D721Med (cell line): ENCODE measurements around the gene SLCO1B1.
"Not testable (repeated sequence)": the region's sequence is repeated elsewhere in the genome, so short reads cannot be mapped to it uniquely, and the experiment has no call there.

Source experiments
- DNase-seq: peaks from one replicate; pipeline ENCODE4 v3.0.0; 2011; ENCODE audit warnings: low spot score; ENCODE audit not compliant: insufficient read length
- FAIRE-seq: peaks from 2 replicates; lab custom pipeline; 2011; peaks lifted over from hg19 to GRCh38; lab: Jason Lieb, UNC
- TF ChIP-seq, protein P1 (sequence below): IDR thresholded peaks from 2 replicates; pipeline ENCODE4 v1.5.1; 2012; ENCODE audit warnings: mild to moderate bottlenecking, control low read depth; ENCODE audit not compliant: insufficient read depth; ENCODE audit errors: missing control alignments

Gene SLCO1B1, protein sequence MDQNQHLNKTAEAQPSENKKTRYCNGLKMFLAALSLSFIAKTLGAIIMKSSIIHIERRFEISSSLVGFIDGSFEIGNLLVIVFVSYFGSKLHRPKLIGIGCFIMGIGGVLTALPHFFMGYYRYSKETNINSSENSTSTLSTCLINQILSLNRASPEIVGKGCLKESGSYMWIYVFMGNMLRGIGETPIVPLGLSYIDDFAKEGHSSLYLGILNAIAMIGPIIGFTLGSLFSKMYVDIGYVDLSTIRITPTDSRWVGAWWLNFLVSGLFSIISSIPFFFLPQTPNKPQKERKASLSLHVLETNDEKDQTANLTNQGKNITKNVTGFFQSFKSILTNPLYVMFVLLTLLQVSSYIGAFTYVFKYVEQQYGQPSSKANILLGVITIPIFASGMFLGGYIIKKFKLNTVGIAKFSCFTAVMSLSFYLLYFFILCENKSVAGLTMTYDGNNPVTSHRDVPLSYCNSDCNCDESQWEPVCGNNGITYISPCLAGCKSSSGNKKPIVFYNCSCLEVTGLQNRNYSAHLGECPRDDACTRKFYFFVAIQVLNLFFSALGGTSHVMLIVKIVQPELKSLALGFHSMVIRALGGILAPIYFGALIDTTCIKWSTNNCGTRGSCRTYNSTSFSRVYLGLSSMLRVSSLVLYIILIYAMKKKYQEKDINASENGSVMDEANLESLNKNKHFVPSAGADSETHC

DNA sequence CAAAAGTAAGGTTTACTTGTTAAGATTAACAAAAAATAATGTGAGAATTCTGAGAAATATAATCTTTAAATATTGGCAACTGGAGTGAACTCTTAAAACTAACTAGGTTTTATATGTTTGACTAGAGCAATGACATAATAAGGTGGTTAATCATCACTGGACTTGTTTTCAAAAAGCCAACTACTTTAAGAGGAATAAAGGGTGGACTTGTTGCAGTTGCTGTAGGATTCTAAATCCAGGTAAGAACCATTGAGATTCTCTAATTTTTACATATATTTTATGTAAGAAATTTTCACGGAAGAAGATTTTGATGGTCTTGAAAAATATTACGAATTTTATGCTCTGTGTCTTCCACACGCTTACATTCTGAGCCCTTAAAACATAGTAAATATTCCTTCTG, at the start of gene SLCO1B1:
TSS of gene SLCO1B1 (plus strand) at position 197 of the 400 bp plus-strand sequence. CDS start 10,381 bp downstream, outside the sequence.
- TF ChIP-seq, protein P1, sequence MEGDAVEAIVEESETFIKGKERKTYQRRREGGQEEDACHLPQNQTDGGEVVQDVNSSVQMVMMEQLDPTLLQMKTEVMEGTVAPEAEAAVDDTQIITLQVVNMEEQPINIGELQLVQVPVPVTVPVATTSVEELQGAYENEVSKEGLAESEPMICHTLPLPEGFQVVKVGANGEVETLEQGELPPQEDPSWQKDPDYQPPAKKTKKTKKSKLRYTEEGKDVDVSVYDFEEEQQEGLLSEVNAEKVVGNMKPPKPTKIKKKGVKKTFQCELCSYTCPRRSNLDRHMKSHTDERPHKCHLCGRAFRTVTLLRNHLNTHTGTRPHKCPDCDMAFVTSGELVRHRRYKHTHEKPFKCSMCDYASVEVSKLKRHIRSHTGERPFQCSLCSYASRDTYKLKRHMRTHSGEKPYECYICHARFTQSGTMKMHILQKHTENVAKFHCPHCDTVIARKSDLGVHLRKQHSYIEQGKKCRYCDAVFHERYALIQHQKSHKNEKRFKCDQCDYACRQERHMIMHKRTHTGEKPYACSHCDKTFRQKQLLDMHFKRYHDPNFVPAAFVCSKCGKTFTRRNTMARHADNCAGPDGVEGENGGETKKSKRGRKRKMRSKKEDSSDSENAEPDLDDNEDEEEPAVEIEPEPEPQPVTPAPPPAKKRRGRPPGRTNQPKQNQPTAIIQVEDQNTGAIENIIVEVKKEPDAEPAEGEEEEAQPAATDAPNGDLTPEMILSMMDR, result no peak
- FAIRE-seq, result no peak
- no peak for DNase-seq

DNA sequence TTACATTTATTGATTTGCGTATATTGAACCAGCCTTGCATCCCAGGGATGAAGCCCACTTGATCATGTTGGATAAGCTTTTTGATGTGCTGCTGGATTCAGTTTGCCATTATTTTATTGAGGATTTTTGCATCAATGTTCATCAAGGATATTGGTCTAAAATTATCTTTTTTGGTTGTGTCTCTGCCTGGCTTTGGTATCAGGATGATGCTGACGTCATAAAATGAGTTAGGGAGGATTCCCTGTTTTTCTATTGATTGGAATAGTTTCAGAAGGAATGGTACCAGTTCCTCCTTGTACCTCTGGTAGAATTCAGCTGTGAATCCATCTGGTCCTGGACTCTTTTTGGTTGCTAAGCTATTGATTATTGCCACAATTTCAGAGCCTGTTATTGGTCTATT, 46.2 kb upstream of the SLCO1B1 start:
- FAIRE-seq, DNase-seq: not testable (repeated sequence)

DNA sequence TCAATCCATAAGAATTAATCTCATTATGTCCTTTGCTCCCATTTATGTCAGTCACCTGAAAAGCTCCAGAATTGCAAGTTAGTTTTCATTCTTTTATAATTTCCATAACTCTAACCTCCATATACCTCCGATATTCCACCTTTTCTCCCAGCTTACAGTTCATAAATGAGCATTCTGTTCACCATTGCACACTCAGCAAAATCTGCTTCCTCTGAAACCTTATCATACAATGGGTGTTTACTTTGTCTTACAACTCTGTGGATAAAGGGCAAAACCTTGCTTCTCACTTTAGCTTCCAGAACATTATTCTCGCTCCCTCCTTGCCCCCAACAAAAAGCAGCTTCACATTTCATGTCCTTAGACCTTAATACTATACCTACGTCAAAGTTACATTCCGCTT, 19.3 kb upstream of the SLCO1B1 start:
- no peak for FAIRE-seq

DNA sequence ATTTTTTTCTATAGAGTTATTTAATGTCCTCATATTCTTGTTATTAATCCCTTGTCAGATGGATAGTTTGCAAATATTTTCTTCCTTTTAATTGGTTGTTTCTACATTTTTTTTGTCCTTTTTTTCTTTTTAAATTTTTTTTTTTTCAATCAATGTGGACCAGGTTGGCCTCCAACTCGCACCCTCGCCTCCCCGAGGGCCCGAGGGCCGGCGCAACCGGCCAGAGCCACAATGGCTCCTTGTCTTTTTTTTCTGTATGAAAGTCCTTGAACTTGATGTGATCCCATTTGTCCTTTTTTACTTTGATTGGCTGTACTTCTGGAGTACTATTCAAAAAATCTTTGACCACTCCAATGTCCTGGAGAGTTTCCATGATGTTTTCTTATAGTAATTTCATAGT, 17.7 kb upstream of the SLCO1B1 start:
- no peak for FAIRE-seq
- TF ChIP-seq, protein P1, result no peak
- no peak for DNase-seq

More for the DNA sequence above, 19.3 kb upstream of the SLCO1B1 start:
- TF ChIP-seq, protein P1, result no peak
- DNase-seq, result no peak

DNA sequence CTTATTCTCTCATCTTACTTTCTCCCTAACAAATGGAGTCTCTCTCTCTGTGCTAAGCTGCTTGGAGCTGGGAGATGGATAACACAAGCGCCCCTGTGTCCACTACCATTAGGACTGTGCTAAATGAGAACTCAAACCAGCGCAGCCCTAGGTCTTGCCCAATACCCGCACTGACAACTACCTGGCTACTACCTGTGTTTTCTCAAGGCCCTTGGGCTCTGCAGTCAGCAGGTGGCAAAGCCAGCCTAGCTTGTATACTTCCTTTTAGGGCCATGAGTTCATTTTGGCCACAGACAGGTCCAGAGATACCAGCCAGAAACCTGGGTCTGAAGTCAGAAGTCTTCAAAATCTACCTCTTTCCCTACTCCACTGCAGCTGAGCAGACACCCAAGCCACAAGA, 13.0 kb upstream of the SLCO1B1 start:
- TF ChIP-seq, protein P1, result no peak
- DNase-seq (no peak), FAIRE-seq (no peak)

DNA sequence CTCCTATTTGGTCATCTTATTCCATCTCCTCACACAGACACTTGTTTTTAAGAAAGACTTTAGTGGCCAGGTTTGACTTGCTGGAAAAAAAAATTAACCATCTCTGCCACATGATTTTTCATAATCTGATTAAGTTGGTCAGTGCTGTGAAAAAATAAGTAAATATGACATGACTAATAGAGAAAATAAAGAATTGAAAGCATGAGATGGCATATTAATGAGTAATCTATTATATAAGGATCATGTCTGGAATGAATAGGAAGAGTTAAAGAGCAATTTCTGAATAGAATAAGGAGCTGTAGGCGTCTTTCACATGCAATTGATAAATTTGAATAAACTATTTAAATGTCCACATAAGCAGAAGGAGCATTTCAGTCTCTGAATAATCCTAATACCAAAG, 12.2 kb upstream of the SLCO1B1 start:
- TF ChIP-seq, protein P1, result no peak
- DNase-seq, result no peak
- FAIRE-seq, result no peak

DNA sequence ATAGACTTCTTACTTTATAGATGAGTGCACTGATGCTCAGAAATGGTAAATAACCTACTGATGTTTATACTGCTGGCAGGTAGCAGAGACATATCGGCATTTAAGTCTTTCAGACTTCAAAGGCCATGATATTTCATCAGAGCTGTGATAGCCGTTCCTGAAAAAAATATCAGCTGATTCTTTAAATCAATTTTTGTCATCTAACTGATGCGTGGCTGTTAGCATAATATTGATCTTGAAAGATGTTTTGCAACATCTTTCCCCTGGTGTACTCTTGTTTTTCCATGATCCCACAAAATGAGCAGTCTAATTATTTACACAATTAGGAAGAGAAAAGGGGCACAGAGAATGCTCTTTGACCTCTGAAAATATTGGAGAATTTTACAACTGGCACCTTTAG, 1.6 kb upstream of the SLCO1B1 start:
- TF ChIP-seq, protein P1, result no peak
- DNase-seq, result no peak
- no peak for FAIRE-seq
